HG03354 (cell line): Measurements from ENCODE around the gene HOGA1.
"Not testable (repeated sequence)": the region's sequence is repeated elsewhere in the genome, so short reads cannot be mapped to it uniquely, and the experiment has no call there.

Source experiments
- ATAC-seq: cut with Tn5 transposase; IDR thresholded peaks from one replicate; pipeline ENCODE4 v1.9.1; 2021; ENCODE audit warnings: mild to moderate bottlenecking; ENCODE audit not compliant: unreplicated experiment, poor library complexity, severe bottlenecking

Gene HOGA1

GRCh38 chr10:97600616-97601015, 16.4 kb downstream of the HOGA1 start:
- ATAC-seq: no peak

- ATAC-seq: no peak
These were observed 17.4 kb downstream of the HOGA1 start for GRCh38 chr10:97601268-97602215.

GRCh38 chr10:97607095-97607636, 23.0 kb downstream of the HOGA1 start:
- ATAC-seq: no peak

GRCh38 chr10:97608991-97609561, 24.9 kb downstream of the HOGA1 start:
- no peak for ATAC-seq

GRCh38 chr10:97611473-97611872, 27.3 kb downstream of the HOGA1 start:
- no peak for ATAC-seq

- no peak for ATAC-seq
These were observed 28.2 kb downstream of the HOGA1 start for GRCh38 chr10:97612386-97612785.

GRCh38 chr10:97618285-97618684, 34.1 kb downstream of the HOGA1 start:
- no peak for ATAC-seq

GRCh38 chr10:97618733-97619132, 34.5 kb downstream of the HOGA1 start:
- ATAC-seq: no peak

GRCh38 chr10:97623277-97623676, 39.1 kb downstream of the HOGA1 start:
- ATAC-seq: no peak

GRCh38 chr10:97627731-97628130, 43.5 kb downstream of the HOGA1 start:
- no peak for ATAC-seq

- ATAC-seq: no peak
These were observed 44.0 kb downstream of the HOGA1 start for GRCh38 chr10:97628228-97628627.

- no peak for ATAC-seq
These were observed 45.1 kb downstream of the HOGA1 start for GRCh38 chr10:97629289-97629688.

- ATAC-seq: no peak
These were observed 46.9 kb downstream of the HOGA1 start for GRCh38 chr10:97631098-97631497.

- peak; percentile 99 for ATAC-seq
These were observed 49.0 kb downstream of the HOGA1 start, which contains the start of gene MORN4 for GRCh38 chr10:97632949-97633884. MORN4 (minus strand) TSS chr10:97633500; CDS start chr10:97619653, 13,847 bp downstream.

- ATAC-seq: no peak
These were observed 49.7 kb downstream of the HOGA1 start for GRCh38 chr10:97633921-97634320.

- no peak for ATAC-seq
These were observed 51.4 kb downstream of the HOGA1 start for GRCh38 chr10:97635577-97635976.

GRCh38 chr10:97639090-97639489, 54.9 kb downstream of the HOGA1 start:
- ATAC-seq: not testable (repeated sequence)

GRCh38 chr10:97640174-97640867, 56.1 kb downstream of the HOGA1 start, which contains the start of gene PI4K2A:
PI4K2A (plus strand) TSS chr10:97640671; CDS start chr10:97640743, 72 bp downstream.
- peak; percentile 98 for ATAC-seq
